Measurements from ENCODE around the gene HEPHL1. TPM values are rescaled to one million over a fixed set of nuclear protein-coding genes. Genes with fewer than 3 reads are reported as not detected.

The HEPHL1 gene
- polyA plus RNA-seq, 3 donors, result not detected

DNA sequence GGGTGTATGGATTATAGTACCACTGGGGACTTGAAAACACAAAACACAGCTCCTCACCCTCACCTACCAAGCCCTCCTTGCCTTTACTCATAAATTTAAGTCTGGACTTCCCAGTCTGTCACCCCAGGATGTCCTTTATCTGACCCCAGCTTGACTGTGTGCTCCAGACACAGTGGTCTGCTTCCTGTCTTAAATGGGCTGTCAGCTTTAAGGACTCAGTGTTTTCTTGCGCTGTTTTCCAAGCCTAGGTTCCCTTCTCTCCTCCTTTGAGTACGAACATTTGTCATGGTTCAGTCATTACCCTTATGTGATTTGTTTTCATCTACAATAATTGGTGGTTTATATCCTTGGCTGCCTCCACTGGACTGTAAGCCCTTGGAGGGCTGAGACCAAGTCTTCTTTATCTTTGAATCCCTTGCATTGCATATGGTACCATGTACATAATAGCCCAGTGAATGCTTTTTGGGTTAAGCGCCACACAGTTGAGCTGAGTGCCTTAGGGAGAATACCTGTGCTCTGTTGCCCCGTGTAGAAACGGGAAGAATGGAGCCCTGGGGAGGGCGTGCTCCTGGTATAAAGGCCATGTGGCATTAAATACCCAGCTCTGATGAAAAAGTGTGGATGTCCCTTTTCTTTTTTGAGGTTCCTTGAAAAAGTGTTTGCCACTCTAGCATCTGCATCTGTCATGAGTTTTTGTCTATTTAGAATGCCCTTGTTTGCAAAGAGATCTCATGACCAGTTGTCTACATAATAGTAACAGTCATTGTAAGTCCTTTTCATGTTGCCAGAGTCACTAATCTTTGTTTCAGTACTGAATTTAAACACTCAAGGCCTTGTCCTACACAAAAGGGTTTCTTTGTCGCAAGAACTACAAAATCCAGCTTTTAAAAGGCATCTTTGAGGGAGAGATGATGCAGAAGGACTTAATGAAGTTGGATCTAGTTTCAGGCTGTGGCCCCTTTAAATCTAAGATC lies 121.4 kb downstream of the HEPHL1 start:
- Histone ChIP-seq H3K27ac (ENCODE audit: low read depth in 1 of 2, low read length in 2 of 2) (no peak overlapping the region), H3K4me3 (replicated peaks in 1 of 3; ENCODE audit: low read depth in 2 of 3, low read length in 3 of 3) (no peak overlapping the region), H3K4me1 (ENCODE audit: control insufficient read depth in 1 of 2, insufficient read depth in 2 of 2, low read length in 2 of 2) (peaks cover 13 to 22% of the 10 kb centered on the region in 2 donors), H3K9ac (ENCODE audit: insufficient read depth, low read length, poor library complexity, severe bottlenecking) (no peak overlapping the region), H3K4me2 (replicated peaks; ENCODE audit: extremely low read depth, low read length, poor library complexity, severe bottlenecking) (no peak overlapping the region), H2AFZ (ENCODE audit: insufficient read depth, low read depth, low read length, poor library complexity, severe bottlenecking) (no peak overlapping the region), H4K20me1 (ENCODE audit: insufficient read depth, low read length) (peaks cover 92% of the 10 kb centered on the region), H3K79me2 (ENCODE audit: insufficient read depth, low read length) (peaks cover 97% of the 10 kb centered on the region), H3K36me3 (replicated peaks in 1 of 2; ENCODE audit: control insufficient read depth in 1 of 2, insufficient read depth in 2 of 2, low read length in 2 of 2) (peaks cover 0 to 8% of the 10 kb centered on the region in 2 donors), H3K9me3 (replicated peaks in 1 of 2; ENCODE audit: control insufficient read depth in 1 of 2, insufficient read depth in 1 of 2, low read length in 2 of 2) (no peaks in the 10 kb centered on the region), H3K27me3 (ENCODE audit: control insufficient read depth in 2 of 2, insufficient read depth in 2 of 2, low read length in 2 of 2) (no peaks in the 10 kb centered on the region)
- Mint-ChIP-seq H3K9me3 (peaks cover 0 to 7% (median 2%) of the 10 kb centered on the region in 7 donors), H3K36me3 (peaks cover 6 to 10% of the 10 kb centered on the region in 2 donors), H3K4me3 (no peak overlapping the region), H3K4me1 (peaks cover 40% of the 10 kb centered on the region), H3K27me3 (ENCODE audit: low read depth in 3 of 3) (no peaks in the 10 kb centered on the region), H3K27ac (peak overlapping the region in 4 of 7 donors; percentile 5 to 59 (median 29))
- WGBS (ENCODE audit: insufficient coverage), result 93% methylated on average over 4 of the region's 7 CpGs
- intact Hi-C loops (cut with micrococcal nuclease), result no loop called here
- no peak for DNase-seq
- TF ChIP-seq, protein P1, sequence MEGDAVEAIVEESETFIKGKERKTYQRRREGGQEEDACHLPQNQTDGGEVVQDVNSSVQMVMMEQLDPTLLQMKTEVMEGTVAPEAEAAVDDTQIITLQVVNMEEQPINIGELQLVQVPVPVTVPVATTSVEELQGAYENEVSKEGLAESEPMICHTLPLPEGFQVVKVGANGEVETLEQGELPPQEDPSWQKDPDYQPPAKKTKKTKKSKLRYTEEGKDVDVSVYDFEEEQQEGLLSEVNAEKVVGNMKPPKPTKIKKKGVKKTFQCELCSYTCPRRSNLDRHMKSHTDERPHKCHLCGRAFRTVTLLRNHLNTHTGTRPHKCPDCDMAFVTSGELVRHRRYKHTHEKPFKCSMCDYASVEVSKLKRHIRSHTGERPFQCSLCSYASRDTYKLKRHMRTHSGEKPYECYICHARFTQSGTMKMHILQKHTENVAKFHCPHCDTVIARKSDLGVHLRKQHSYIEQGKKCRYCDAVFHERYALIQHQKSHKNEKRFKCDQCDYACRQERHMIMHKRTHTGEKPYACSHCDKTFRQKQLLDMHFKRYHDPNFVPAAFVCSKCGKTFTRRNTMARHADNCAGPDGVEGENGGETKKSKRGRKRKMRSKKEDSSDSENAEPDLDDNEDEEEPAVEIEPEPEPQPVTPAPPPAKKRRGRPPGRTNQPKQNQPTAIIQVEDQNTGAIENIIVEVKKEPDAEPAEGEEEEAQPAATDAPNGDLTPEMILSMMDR (IDR thresholded peaks at IDR 0.05), result no peak

DNA sequence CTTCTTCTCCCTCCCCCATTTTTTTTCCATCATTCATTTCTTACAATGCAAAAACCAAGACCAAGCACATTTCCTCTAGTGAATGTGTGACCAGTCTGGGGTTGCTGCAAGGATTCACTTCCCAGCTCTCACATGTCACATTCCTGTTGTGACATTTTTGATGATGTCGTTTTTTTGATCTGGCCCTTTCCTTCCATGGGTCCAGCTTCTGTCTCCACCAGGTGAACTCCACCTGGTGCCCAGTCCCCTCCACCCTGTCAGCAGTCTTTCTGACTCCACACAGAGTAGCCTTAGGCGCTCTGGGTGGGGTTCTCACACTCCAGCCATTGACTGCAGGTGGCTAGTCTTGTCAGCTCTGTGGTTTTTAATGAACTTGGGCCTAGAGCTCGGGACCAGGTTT lies 123.1 kb downstream of the HEPHL1 start:
- Mint-ChIP-seq H3K9me3 (no peaks in the 10 kb centered on the region), H3K27ac (peak overlapping the region in 2 of 7 donors; percentile 7 to 40), H3K36me3 (peaks cover 6 to 10% of the 10 kb centered on the region in 2 donors), H3K4me1 (peaks cover 49% of the 10 kb centered on the region), H3K4me3 (no peak overlapping the region), H3K27me3 (ENCODE audit: low read depth in 3 of 3) (no peaks in the 10 kb centered on the region)
- Histone ChIP-seq H4K20me1 (ENCODE audit: insufficient read depth, low read length) (peaks cover 95% of the 10 kb centered on the region), H3K36me3 (replicated peaks in 1 of 2; ENCODE audit: control insufficient read depth in 1 of 2, insufficient read depth in 2 of 2, low read length in 2 of 2) (peaks cover 0 to 8% of the 10 kb centered on the region in 2 donors), H3K9me3 (replicated peaks in 1 of 2; ENCODE audit: control insufficient read depth in 1 of 2, insufficient read depth in 1 of 2, low read length in 2 of 2) (no peaks in the 10 kb centered on the region), H3K79me2 (ENCODE audit: insufficient read depth, low read length) (peaks cover 98% of the 10 kb centered on the region), H3K9ac (ENCODE audit: insufficient read depth, low read length, poor library complexity, severe bottlenecking) (no peak overlapping the region), H3K4me3 (replicated peaks in 1 of 3; ENCODE audit: low read depth in 2 of 3, low read length in 3 of 3) (no peak overlapping the region), H3K4me1 (ENCODE audit: control insufficient read depth in 1 of 2, insufficient read depth in 2 of 2, low read length in 2 of 2) (peaks cover 13 to 22% of the 10 kb centered on the region in 2 donors), H2AFZ (ENCODE audit: insufficient read depth, low read depth, low read length, poor library complexity, severe bottlenecking) (no peak overlapping the region), H3K27me3 (ENCODE audit: control insufficient read depth in 2 of 2, insufficient read depth in 2 of 2, low read length in 2 of 2) (no peaks in the 10 kb centered on the region), H3K4me2 (replicated peaks; ENCODE audit: extremely low read depth, low read length, poor library complexity, severe bottlenecking) (no peak overlapping the region), H3K27ac (ENCODE audit: low read depth in 1 of 2, low read length in 2 of 2) (peak overlapping the region in 1 of 2 donors; percentile 21)
- WGBS (ENCODE audit: insufficient coverage), result 86% methylated on average over 1 of the region's 3 CpGs
- intact Hi-C loops (cut with micrococcal nuclease), result no loop called here
- DNase-seq, result no peak
- TF ChIP-seq, protein P1 (IDR thresholded peaks at IDR 0.05), result no peak

Measured in CD14-positive monocyte (primary cell).